Transverse colon (tissue), 4 donors: Measurements from ENCODE around the gene COL23A1. TPM values are rescaled to one million over a fixed set of nuclear protein-coding genes. Genes with fewer than 3 reads are reported as not detected.

Experiments used
- DNase-seq: peaks from one replicate; pipeline ENCODE4 v3.0.0-alpha.2; 2019
- H3K27ac ChIP-seq, 4 donors: fragments of 200-600 bp; sonication (generic); 2 replicates each; pipeline ENCODE4 v1.5.1; 2016 to 2018; ENCODE audit warnings: inconsistent platforms in 4 of 4
- H3K27me3 ChIP-seq: fragments of 200-600 bp; sonication (generic); 2 replicates; pipeline ENCODE4 v1.5.1; 2017; ENCODE audit warnings: inconsistent platforms
- H3K36me3 ChIP-seq, 4 donors: fragments of 200-600 bp; sonication (generic); 2 replicates each; pipeline ENCODE4 v1.5.1; 2017 to 2019; ENCODE audit warnings: inconsistent platforms in 4 of 4
- H3K4me1 ChIP-seq, 4 donors: fragments of 200-600 bp; sonication (generic); 2 replicates each; pipeline ENCODE4 v1.5.1; 2017 to 2020; ENCODE audit warnings: inconsistent platforms in 4 of 4
- H3K4me3 ChIP-seq, 4 donors: fragments of 200-600 bp; sonication (generic); 1 replicate in 1 of 4; 2 replicates in 3 of 4; pipeline versions ENCODE4 v1.5.1 to v1.6.1; 2017 to 2019; ENCODE audit warnings: inconsistent platforms in 4 of 4
- H3K9me3 ChIP-seq, 2 donors: fragments of 200-600 bp; sonication (generic); 2 replicates each; pipeline ENCODE4 v1.5.1; 2017 to 2019; ENCODE audit warnings: inconsistent platforms in 2 of 2
- CTCF ChIP-seq, 5 experiments: fragments of 200-600 bp in 3 of 5; fragments of 450-650 bp in 2 of 5; sonication (generic) in 3 of 5; IDR thresholded peaks; 1 replicate in 2 of 5; 2 replicates in 3 of 5; pipeline ENCODE4 v1.5.1; 2016 to 2017; ENCODE audit warnings: antibody characterized with exemption in 5 of 5, inconsistent platforms in 3 of 5, mild to moderate bottlenecking in 2 of 5, moderate library complexity in 1 of 5
- EP300 ChIP-seq: sonication (generic); formaldehyde crosslinking; IDR thresholded peaks from one replicate; pipeline ENCODE4 v1.6.1; 2017; ENCODE audit warnings: antibody characterized with exemption, low read depth
- POLR2A ChIP-seq: fragments of 450-650 bp; IDR thresholded peaks from one replicate; pipeline ENCODE4 v1.6.1; 2016; ENCODE audit warnings: antibody characterized with exemption, mild to moderate bottlenecking, moderate library complexity
- POLR2AphosphoS5 ChIP-seq, 3 donors: sonication (generic); formaldehyde crosslinking; IDR thresholded peaks; one replicate each; pipeline ENCODE4 v1.6.1; 2016; ENCODE audit warnings: antibody characterized with exemption in 3 of 3
- WGBS, 2 donors: methylation state at CpG; one replicate each; pipeline ENCODE4 v1.1.5; 2018; ENCODE audit warnings: low coverage in 1 of 2; 5-methylcytosine and 5-hydroxymethylcytosine counted together
- in situ Hi-C, 4 donors: fragments of 200-750 bp; cut with MboI; loops; one replicate each; pipeline versions ENCODE4 v1.15.0 to v1.15.1; 2017; ENCODE audit warnings: low sequenced_read_pairs in 3 of 4, low pct_ligation_motif_present in 1 of 4, low pct_unique_long_range_greater_than_20kb in 1 of 4
- intact Hi-C: fragments of 100-400 bp; cut with DNase I; formaldehyde crosslinking; loops from one replicate; pipeline ENCODE4 v1.15.1; 2023; ENCODE audit warnings: low total_unique reads
- total RNA-seq, 4 donors: library from RNA; depleted of rRNA; stranded (reverse); fragments of >200 nt; gene quantifications; one replicate each; pipeline ENCODE4 v1.1.0, GENCODE V29; 2016

COL23A1 gene
- total RNA-seq, 4 donors from 2014 or later, result 0.14 to 2.2 (median 1.4) TPM; not detected in 1

- Histone ChIP-seq H3K27ac (no peak overlapping the region), H3K9me3 (no peaks in the 10 kb centered on the region), H3K4me3 (no peak overlapping the region), H3K27me3 (no peaks in the 10 kb centered on the region), H3K4me1 (no peaks in the 10 kb centered on the region), H3K36me3 (no peaks in the 10 kb centered on the region)
- intact Hi-C loops (no loop called here), in situ Hi-C loops (no loop called here)
- 68 to 79% methylated on average over 5 to 18 of the region's 18 CpGs for WGBS, 2 donors
- DNase-seq, result no peak
- no peak for TF ChIP-seq POLR2AphosphoS5 (IDR thresholded peaks at IDR 0.05)
Observed at GRCh38 chr5:178527458-178528307, 62.5 kb downstream of the COL23A1 start.

GRCh38 chr5:178526773-178527457, 63.3 kb downstream of the COL23A1 start:
- Histone ChIP-seq H3K27ac (no peak overlapping the region), H3K36me3 (no peaks in the 10 kb centered on the region), H3K4me1 (no peaks in the 10 kb centered on the region), H3K4me3 (no peak overlapping the region), H3K27me3 (no peaks in the 10 kb centered on the region), H3K9me3 (no peaks in the 10 kb centered on the region)
- intact Hi-C loops (no loop called here), in situ Hi-C loops (no loop called here)
- no peak for DNase-seq
- 88 to 89% methylated on average over 3 to 13 of the region's 14 CpGs for WGBS, 2 donors
- TF ChIP-seq CTCF (IDR thresholded peaks at IDR 0.05) (no peak), POLR2AphosphoS5 (IDR thresholded peaks at IDR 0.05) (no peak), POLR2A (no peak), EP300 (no peak)

GRCh38 chr5:178525906-178526732, 64.1 kb downstream of the COL23A1 start:
- no peaks in the 10 kb centered on the region for H3K9me3 ChIP-seq
- intact Hi-C loops (no loop called here), in situ Hi-C loops (no loop called here)
- WGBS, 2 donors, result 81 to 82% methylated on average over 6 to 11 of the region's 12 CpGs
- no peaks in the 10 kb centered on the region for H3K27me3 ChIP-seq
- no peak for DNase-seq
- no peaks in the 10 kb centered on the region for H3K4me1 ChIP-seq
- no peak overlapping the region for H3K27ac ChIP-seq
- no peak for TF ChIP-seq CTCF (IDR thresholded peaks at IDR 0.05)
- TF ChIP-seq EP300, result no peak
- no peak for TF ChIP-seq POLR2A
- TF ChIP-seq POLR2AphosphoS5 (IDR thresholded peaks at IDR 0.05), result no peak
- H3K4me3 ChIP-seq, result no peak overlapping the region
- H3K36me3 ChIP-seq, result no peaks in the 10 kb centered on the region

GRCh38 chr5:178524093-178524882, 65.9 kb downstream of the COL23A1 start:
- in situ Hi-C loops, result no loop called here

More at GRCh38 chr5:178524093-178524882, 65.9 kb downstream of the COL23A1 start:
- Histone ChIP-seq H3K27ac (no peak overlapping the region), H3K27me3 (no peaks in the 10 kb centered on the region), H3K4me1 (no peaks in the 10 kb centered on the region), H3K36me3 (no peaks in the 10 kb centered on the region), H3K4me3 (no peak overlapping the region), H3K9me3 (no peaks in the 10 kb centered on the region)
- TF ChIP-seq POLR2A (no peak), POLR2AphosphoS5 (IDR thresholded peaks at IDR 0.05) (no peak), EP300 (no peak), CTCF (IDR thresholded peaks at IDR 0.05) (no peak)
- 74 to 82% methylated on average over 4 to 10 of the region's 10 CpGs for WGBS, 2 donors
- intact Hi-C loops, result no loop called here
- no peak for DNase-seq
